ENCODE measurements around the gene PLEKHJ1. TPM values are rescaled to one million over a fixed set of nuclear protein-coding genes. Genes with fewer than 3 reads are reported as not detected.
A peak's percentile ranks its signal among the peaks of the same experiment; 100 is the strongest.

Gene PLEKHJ1
- total RNA-seq, 1 experiment from 2014 or later: 94.8 TPM

DNA sequence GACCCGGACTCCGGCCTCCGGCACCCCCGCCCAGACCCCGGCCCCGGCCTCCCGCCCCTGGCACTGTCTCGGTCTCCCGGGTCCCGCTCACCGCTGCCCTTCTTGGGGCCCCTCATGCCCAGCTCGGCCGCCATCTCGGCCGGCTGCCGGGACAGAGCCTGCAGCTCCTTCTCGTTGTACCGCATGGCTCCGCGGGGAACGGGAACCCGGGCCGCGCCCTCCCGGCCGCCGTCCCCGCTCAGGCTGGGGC, 140 bp downstream of the PLEKHJ1 start:
- BruUV-seq (replicated peaks): no TSS peak
- H3K79me2 ChIP-seq (ENCODE audit: low read length): peaks cover 76% of the 10 kb centered on the region
- H4K20me1 ChIP-seq (ENCODE audit: low read length): peaks cover 36% of the 10 kb centered on the region
- TF ChIP-seq, protein P1, sequence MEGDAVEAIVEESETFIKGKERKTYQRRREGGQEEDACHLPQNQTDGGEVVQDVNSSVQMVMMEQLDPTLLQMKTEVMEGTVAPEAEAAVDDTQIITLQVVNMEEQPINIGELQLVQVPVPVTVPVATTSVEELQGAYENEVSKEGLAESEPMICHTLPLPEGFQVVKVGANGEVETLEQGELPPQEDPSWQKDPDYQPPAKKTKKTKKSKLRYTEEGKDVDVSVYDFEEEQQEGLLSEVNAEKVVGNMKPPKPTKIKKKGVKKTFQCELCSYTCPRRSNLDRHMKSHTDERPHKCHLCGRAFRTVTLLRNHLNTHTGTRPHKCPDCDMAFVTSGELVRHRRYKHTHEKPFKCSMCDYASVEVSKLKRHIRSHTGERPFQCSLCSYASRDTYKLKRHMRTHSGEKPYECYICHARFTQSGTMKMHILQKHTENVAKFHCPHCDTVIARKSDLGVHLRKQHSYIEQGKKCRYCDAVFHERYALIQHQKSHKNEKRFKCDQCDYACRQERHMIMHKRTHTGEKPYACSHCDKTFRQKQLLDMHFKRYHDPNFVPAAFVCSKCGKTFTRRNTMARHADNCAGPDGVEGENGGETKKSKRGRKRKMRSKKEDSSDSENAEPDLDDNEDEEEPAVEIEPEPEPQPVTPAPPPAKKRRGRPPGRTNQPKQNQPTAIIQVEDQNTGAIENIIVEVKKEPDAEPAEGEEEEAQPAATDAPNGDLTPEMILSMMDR (conservative IDR thresholded peaks at IDR 0.05; ENCODE audit: low read depth, low read length): no peak
- TF ChIP-seq EZH2 (IDR thresholded peaks at IDR 0.05; ENCODE audit: low read length, unreplicated experiment): no peak
- TF ChIP-seq EZH2phosphoT487 (IDR thresholded peaks at IDR 0.05; ENCODE audit: borderline replicate concordance, low read length): no peak
- peak overlapping the region; percentile 100 for H3K4me2 ChIP-seq (ENCODE audit: low read length)
- H3K36me3 ChIP-seq (ENCODE audit: low read depth, low read length): 0 out of 2 replicates have a peak, but pooled peaks cover 5% of the 10 kb centered on the region
- POLR2A ChIA-PET (ENCODE audit: unreplicated experiment): interaction anchor here (0.7 kb wide), 1 partner anchor 85 kb away, joined by 3 read pairs; no protein-coding TSS in a partner anchor
- H3K9me2 ChIP-seq (replicated peaks; ENCODE audit: low read length): no peaks in the 10 kb centered on the region
- H3K27ac ChIP-seq (ENCODE audit: low read length): peak overlapping the region; percentile 89
- H3K4me1 ChIP-seq (ENCODE audit: insufficient read depth, low read length): peaks cover 29% of the 10 kb centered on the region
- no peak for DNase-seq
- H3K9ac ChIP-seq (ENCODE audit: low read length): peak overlapping the region; percentile 99
- peak overlapping the region; percentile 85; the same call in 1 of the 2 replicates for H2AFZ ChIP-seq (ENCODE audit: low read length)
- H3K9me3 ChIP-seq (ENCODE audit: low read length): no peaks in the 10 kb centered on the region
- intact Hi-C loops (cut with micrococcal nuclease): loop anchor here (1.0 to 10.0 kb wide), 3 partner anchors 37 to 79 kb away; no protein-coding TSS in a partner anchor
- CTCF ChIA-PET: interaction anchor here (0.6 to 1.1 kb wide), 3 partner anchors 68 to 914 kb away, joined by 3 read pairs; no protein-coding TSS in a partner anchor
- no peaks in the 10 kb centered on the region for H3F3A ChIP-seq (ENCODE audit: low read length, unreplicated experiment)
- H3K4me3 ChIP-seq (ENCODE audit: low read length): peak overlapping the region; percentile 98
- ATAC-seq: no peak; the same call in 1 of the 2 replicates
- H3K27me3 ChIP-seq (ENCODE audit: low read length): no peaks in the 10 kb centered on the region

DNA sequence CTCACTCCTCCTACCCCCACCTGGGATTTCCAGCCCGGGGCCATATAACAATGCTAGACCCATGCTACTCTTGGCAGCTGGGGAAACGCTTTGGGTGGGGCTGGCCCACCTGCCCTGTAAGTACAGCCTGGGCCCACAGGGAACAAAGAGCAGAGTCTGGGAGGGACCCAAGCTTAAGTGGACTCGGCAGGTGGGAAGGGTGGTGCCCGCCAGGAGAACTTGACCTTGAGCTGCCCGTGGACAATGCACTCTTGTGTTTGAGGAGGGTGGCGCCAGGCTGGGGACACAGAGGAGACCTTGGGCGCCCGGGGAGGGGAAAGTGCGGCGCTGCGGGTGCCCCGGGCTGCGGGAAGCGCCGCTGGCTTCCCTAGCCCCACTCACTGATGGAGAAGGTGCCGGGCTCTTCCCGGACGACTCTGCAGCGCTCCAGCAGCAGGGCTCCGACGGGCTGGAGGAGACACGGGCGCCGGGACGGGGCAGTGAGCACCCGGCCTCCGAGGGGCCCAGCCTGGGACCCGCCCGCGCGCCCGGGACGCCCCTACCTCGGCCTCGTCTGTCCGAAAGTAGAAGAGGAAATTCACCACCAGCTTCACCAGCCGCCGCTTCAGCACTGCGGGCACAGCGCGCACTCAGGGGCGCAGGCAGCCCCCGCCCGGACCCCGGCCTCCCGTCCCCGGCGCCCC, 607 bp downstream of the PLEKHJ1 start:
- Histone ChIP-seq H3K9me3 (ENCODE audit: low read length) (no peaks in the 10 kb centered on the region), H3K27ac (ENCODE audit: low read length) (peak overlapping the region; percentile 89), H3K9ac (ENCODE audit: low read length) (peak overlapping the region; percentile 99), H3K27me3 (ENCODE audit: low read length) (no peaks in the 10 kb centered on the region), H3K4me2 (ENCODE audit: low read length) (peak overlapping the region; percentile 100), H4K20me1 (ENCODE audit: low read length) (peaks cover 32% of the 10 kb centered on the region), H3K4me3 (ENCODE audit: low read length) (peak overlapping the region; percentile 98), H3K79me2 (ENCODE audit: low read length) (peaks cover 71% of the 10 kb centered on the region), H3K9me2 (replicated peaks; ENCODE audit: low read length) (no peaks in the 10 kb centered on the region), H3K4me1 (ENCODE audit: insufficient read depth, low read length) (peaks cover 24% of the 10 kb centered on the region), H2AFZ (ENCODE audit: low read length) (peak overlapping the region; percentile 85; the same call in 1 of the 2 replicates), H3K36me3 (ENCODE audit: low read depth, low read length) (0 out of 2 replicates have a peak, but pooled peaks cover 5% of the 10 kb centered on the region), H3F3A (ENCODE audit: low read length, unreplicated experiment) (no peaks in the 10 kb centered on the region)
- peak; percentile 6; the same call in 1 of the 2 replicates for ATAC-seq
- no peak for DNase-seq
- no TSS peak for BruUV-seq (replicated peaks)
- POLR2A ChIA-PET (ENCODE audit: unreplicated experiment): interaction anchor here (0.7 kb wide), 1 partner anchor 85 kb away, joined by 3 read pairs; no protein-coding TSS in a partner anchor
- intact Hi-C loops (cut with micrococcal nuclease): loop anchor here (1.0 to 10.0 kb wide), 3 partner anchors 38 to 79 kb away; no protein-coding TSS in a partner anchor
- CTCF ChIA-PET: interaction anchor here (0.6 to 1.1 kb wide), 3 partner anchors 68 to 914 kb away, joined by 3 read pairs; no protein-coding TSS in a partner anchor
- TF ChIP-seq EZH2phosphoT487 (IDR thresholded peaks at IDR 0.05; ENCODE audit: borderline replicate concordance, low read length): no peak
- TF ChIP-seq, protein P1 (conservative IDR thresholded peaks at IDR 0.05; ENCODE audit: low read depth, low read length): no peak
- TF ChIP-seq EZH2 (IDR thresholded peaks at IDR 0.05; ENCODE audit: low read length, unreplicated experiment): no peak
